Spinal cord (tissue), 10 donors: ENCODE results near the gene LMX1B. TPM values are rescaled to one million over a fixed set of nuclear protein-coding genes. Genes with fewer than 3 reads are reported as not detected.
A peak's percentile ranks its signal among the peaks of the same experiment; 100 is the strongest.

ENCODE experiments used
- DNase-seq, 6 donors: peaks; one replicate each; pipeline versions ENCODE4 v3.0.0 to v3.0.0-alpha.2; 2013 to 2015; ENCODE audit warnings: low spot score in 6 of 6, low read depth in 4 of 6
- H3K27ac ChIP-seq: one replicate; pipeline ENCODE4 v1.5.1; 2013; ENCODE audit warnings: low read depth, low read length, control low read depth
- H3K27me3 ChIP-seq: one replicate; pipeline ENCODE4 v1.6.1; 2013; ENCODE audit warnings: low read length; ENCODE audit not compliant: control insufficient read depth, insufficient read depth
- H3K36me3 ChIP-seq: one replicate; pipeline ENCODE4 v1.6.1; 2013; ENCODE audit warnings: low read length; ENCODE audit not compliant: control insufficient read depth, insufficient read depth
- H3K4me1 ChIP-seq: one replicate; pipeline ENCODE4 v1.6.1; 2013; ENCODE audit warnings: low read length; ENCODE audit not compliant: control insufficient read depth, insufficient read depth
- H3K4me3 ChIP-seq: one replicate; pipeline ENCODE4 v1.5.1; 2013; ENCODE audit warnings: low read depth, low read length, control low read depth
- H3K9me3 ChIP-seq: one replicate; pipeline ENCODE4 v1.6.1; 2013; ENCODE audit warnings: low read length; ENCODE audit not compliant: control insufficient read depth, insufficient read depth
- WGBS: methylation state at CpG from one replicate; pipeline ENCODE4 v1.1.5; 2013; ENCODE audit warnings: missing lambda C conversion rate; ENCODE audit not compliant: insufficient coverage; 5-methylcytosine and 5-hydroxymethylcytosine counted together
- polyA plus RNA-seq, 2 donors: library from polyadenylated mRNA; unstranded; fragments of 120-200 nt; gene quantifications; one replicate each; pipeline ENCODE4 v1.2.1, GENCODE V29; 2013; ENCODE audit not compliant: insufficient read length in 2 of 2
- total RNA-seq, 2 donors: library from RNA; depleted of rRNA in 1 of 2; stranded (reverse); fragments of 120-200 nt in 1 of 2; fragments of >200 nt in 1 of 2; gene quantifications; one replicate each; pipeline versions ENCODE4 v1.2.3 to v1.2.4, GENCODE V29; 2013 to 2014
- donor health status: healthy.

LMX1B gene
- total and polyA plus RNA-seq, 4 donors, result 3.5 to 34.0 (median 17.7) TPM

DNA sequence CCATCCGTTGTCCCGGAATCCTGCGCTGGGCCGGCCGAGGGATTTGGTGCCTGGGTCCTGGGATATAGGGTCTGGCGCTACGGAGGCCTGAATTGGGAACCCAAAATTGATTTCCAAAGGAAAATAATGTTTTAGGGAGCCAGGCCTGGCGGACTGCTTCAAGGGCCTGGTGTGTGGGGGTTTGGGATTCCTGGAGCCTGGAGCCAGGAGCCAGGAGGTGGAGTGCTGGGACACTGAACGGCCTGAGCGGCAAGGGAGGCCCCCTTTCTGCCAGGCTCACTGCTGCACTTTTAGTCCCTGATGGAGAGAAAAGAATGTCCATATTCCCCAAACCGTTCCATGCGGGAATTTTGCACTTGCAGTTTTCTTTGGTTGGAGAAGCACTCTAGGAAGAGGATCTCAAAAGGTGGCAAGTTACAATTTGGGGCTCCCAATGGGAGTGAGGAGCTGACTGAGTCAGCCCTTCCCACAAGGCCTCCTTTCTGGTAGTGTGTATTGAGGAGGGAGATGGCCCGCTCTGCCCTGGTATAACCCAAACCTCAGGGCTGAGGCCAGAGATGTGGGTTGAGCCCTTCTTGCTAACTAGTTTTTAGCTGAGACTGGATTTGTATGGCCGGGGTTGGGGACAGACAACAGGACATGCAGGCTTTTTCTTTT lies 2.2 kb downstream of the LMX1B start:
- peak overlapping the region; percentile 12 for H3K4me3 ChIP-seq
- peak in 1 of 6 donors; percentile 34 for DNase-seq
- H3K27me3 ChIP-seq, result peaks cover 90% of the 10 kb centered on the region
- no peaks in the 10 kb centered on the region for H3K9me3 ChIP-seq
- 10% methylated on average over 12 of the region's 14 CpGs for WGBS
- peaks cover 44% of the 10 kb centered on the region for H3K4me1 ChIP-seq
- H3K36me3 ChIP-seq, result peaks cover 10% of the 10 kb centered on the region
- H3K27ac ChIP-seq, result no peak overlapping the region

DNA sequence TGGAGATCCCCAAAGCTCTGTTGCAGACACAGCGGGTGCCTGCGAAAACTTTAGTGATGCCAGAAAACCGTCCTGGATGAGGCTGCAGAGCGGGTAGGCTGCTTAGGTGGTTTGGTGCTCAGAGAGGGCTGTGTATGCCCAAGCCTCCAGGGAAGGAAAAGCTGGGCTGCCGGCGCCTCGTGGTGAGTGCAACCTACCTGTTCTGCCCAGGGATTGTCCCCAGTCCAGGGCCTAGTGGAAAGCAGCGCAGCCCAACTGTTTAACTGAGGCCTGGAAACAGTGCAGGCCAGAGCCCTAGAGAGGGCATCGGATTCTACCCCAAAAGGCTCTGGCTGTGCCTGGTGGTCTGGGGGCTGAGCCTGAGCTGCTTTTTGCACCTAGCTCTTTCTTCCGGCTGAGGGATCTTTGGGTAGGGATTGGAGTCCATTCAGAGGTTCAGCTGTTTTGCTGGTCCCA lies 2.8 kb downstream of the LMX1B start:
- peaks cover 90% of the 10 kb centered on the region for H3K27me3 ChIP-seq
- no peaks in the 10 kb centered on the region for H3K9me3 ChIP-seq
- no peak overlapping the region for H3K27ac ChIP-seq
- WGBS, result 24% methylated on average over 10 of the region's 10 CpGs
- H3K36me3 ChIP-seq, result peaks cover 10% of the 10 kb centered on the region
- no peak for DNase-seq
- peaks cover 38% of the 10 kb centered on the region for H3K4me1 ChIP-seq
- H3K4me3 ChIP-seq, result peak overlapping the region; percentile 4

DNA sequence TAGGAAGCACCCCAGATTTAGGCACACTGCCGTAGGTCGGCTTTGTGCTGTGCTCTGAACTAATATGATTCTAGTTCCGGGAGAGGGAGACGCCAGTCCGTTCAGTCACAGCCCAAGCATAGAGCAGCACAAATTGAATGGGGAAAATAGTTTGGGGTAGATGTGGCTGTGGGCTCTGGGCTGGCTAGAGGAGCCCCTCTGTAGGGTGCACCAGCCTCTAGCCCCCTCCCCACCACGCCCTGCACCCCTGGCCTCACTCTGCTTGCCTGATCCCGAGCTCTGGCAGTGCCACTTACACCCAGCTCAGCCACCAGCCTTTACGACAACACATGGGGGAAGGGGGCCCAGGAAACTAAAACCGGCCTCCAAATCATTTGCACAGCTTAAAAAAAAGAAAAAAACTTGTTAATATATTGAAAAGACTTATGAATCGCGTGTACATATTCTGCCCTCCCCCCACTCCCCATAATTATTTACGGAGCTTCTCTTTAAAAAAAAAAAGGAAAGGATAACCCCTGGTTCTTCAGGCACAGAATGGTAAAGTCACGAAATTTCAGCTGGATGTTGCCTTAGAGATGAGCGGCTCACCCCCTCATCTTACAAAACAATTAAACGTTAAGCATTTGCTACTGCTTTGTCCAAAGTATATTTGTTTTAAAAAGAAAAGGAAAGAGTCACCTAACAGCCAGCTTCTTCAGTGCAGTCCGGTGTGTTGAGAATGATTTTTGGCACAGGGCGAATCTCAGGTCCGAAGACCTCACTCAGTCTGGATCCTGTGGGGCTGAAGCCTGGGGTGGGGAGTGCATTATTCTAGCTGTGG lies 3.5 kb downstream of the LMX1B start:
- H3K4me1 ChIP-seq, result peaks cover 38% of the 10 kb centered on the region
- 18% methylated on average over 5 of the region's 18 CpGs for WGBS
- H3K27me3 ChIP-seq, result peaks cover 90% of the 10 kb centered on the region
- H3K36me3 ChIP-seq, result peaks cover 10% of the 10 kb centered on the region
- peak overlapping the region; percentile 4 for H3K4me3 ChIP-seq
- no peaks in the 10 kb centered on the region for H3K9me3 ChIP-seq
- no peak overlapping the region for H3K27ac ChIP-seq
- DNase-seq, result peak in 1 of 6 donors; percentile 54

DNA sequence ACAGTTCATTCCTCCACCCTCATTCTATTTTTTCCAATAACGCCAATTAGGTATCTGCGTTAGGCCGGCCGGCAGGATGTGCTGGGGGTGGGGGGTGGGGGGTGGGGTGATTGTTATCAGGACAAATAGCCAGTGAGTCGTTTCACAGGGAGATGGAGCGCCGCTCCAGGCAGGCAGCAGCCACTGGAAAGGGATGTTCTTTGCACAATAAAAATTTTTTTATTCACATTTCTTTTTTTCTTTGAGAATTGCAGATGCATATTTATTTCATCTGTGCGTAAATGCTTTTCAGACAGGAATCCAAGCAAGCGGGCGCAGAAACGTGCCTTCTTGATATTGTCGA lies 4.1 kb downstream of the LMX1B start:
- 0% methylated on average over 1 of the region's 12 CpGs for WGBS
- peaks cover 10% of the 10 kb centered on the region for H3K36me3 ChIP-seq
- peak in 1 of 6 donors; percentile 53 for DNase-seq
- H3K9me3 ChIP-seq, result no peaks in the 10 kb centered on the region
- peaks cover 91% of the 10 kb centered on the region for H3K27me3 ChIP-seq
- H3K4me1 ChIP-seq, result peaks cover 36% of the 10 kb centered on the region
- H3K27ac ChIP-seq, result no peak overlapping the region
- H3K4me3 ChIP-seq, result no peak overlapping the region

DNA sequence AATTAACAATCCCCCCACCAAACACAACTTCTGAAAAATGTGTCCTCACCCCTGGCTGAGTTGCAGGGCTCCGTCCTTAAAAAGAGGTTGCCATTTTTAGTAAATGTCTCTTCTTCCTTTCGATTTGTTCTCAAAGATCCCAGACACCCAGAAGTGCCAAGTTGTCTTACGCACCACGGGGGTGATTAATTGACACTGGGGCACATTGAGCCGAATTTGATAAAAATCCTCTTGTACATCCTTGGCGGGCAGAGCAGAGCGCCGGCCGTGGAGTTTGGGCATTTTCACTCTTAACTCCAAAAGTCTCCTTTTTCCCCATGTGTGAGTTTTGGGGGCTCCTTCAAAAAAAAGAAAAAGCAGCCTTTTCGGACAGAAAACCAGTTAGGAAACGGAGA lies 4.5 kb downstream of the LMX1B start:
- WGBS, result 17% methylated on average over 4 of the region's 11 CpGs
- H3K27ac ChIP-seq, result no peak overlapping the region
- no peaks in the 10 kb centered on the region for H3K9me3 ChIP-seq
- H3K27me3 ChIP-seq, result peaks cover 91% of the 10 kb centered on the region
- peaks cover 10% of the 10 kb centered on the region for H3K36me3 ChIP-seq
- peak in 1 of 6 donors; percentile 55 for DNase-seq
- peaks cover 35% of the 10 kb centered on the region for H3K4me1 ChIP-seq
- no peak overlapping the region for H3K4me3 ChIP-seq

DNA sequence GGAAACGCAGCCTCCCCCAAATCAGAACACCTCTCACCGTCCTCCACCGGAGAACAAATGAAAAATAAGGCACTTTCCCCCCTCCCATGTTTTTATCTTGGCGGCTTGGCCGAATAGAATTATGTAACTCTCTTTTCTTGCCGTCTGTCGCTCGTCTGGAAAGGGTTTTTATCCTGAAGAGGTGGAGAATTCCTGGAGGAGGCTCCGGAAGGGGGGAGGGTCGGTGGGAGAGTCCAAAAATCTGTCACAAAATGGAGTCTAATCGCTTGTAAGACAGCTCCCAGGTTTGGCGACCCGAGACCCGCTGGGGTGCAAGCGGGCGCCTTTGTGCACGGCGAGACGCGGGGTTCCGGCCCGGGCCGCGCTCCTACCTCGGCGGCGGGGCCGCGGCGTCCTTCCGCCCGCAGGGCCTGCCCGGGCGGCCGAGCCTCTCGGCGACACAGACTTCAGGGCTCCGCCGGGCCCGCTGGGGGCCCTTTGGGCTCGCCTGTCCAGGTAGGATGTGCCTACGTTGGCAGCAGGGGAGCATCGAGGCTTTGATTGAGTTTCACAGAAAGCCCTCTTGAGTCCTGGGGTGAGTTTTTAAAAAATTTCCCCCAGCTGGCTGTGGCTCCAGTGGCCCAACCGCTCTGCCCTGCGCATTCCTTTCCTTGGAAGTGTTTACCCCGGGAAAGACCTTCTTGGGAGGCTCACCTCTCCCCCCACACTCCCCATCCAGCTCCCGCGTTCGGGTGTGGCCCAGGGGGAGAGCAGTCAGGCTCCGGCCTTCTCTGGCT lies 5.0 kb downstream of the LMX1B start:
- Histone ChIP-seq H3K4me1 (peaks cover 41% of the 10 kb centered on the region), H3K9me3 (no peaks in the 10 kb centered on the region), H3K4me3 (no peak overlapping the region), H3K36me3 (peaks cover 10% of the 10 kb centered on the region), H3K27me3 (peaks cover 93% of the 10 kb centered on the region), H3K27ac (no peak overlapping the region)
- 7% methylated on average over 46 of the region's 50 CpGs for whole genome bisulfite sequencing
- DNase-seq, result peak in 2 of 6 donors; percentile 42 to 64

DNA sequence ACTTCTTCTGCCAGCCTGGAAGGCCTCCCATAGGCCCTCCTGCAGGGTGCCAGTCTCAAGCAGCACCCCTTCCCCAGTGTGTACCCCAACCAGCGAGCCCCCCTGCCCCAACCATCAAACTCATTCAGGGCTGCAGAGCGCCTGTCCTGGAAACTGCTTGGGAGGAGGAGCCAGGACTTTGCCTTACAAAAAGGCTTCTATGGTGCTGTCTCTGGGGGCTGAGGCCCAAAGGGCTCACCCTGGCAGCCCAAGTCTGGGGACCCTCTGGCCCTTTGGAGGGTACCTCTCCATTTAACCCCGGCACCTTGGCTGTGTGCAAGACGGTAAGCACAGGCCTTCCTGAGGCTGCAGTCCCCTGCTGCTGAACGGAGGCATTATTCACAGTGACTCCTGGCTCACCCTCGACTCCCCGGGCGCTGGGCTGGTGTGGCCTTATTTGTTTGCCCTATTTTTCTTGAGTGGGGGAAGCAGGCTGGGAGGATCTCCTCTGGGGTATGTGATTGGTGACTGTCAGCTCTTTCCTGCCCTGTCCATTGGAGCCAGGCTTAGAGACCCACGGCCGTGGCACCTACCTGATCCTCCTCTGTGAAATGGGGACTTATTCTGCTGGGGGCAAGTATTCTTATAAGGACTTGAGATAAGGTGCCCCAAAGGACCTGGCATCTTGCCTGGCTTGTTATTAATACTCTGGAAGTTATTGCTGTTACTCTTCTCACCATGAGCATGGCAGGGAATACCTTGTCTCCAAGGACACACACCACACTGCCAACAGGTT lies 5.8 kb downstream of the LMX1B start:
- peak in 1 of 6 donors; percentile 51 for DNase-seq
- Histone ChIP-seq H3K27ac (no peak overlapping the region), H3K27me3 (peaks cover 98% of the 10 kb centered on the region), H3K4me1 (peaks cover 46% of the 10 kb centered on the region), H3K4me3 (no peak overlapping the region), H3K9me3 (no peaks in the 10 kb centered on the region), H3K36me3 (peaks cover 10% of the 10 kb centered on the region)
- 8% methylated on average over 10 of the region's 10 CpGs for WGBS

DNA sequence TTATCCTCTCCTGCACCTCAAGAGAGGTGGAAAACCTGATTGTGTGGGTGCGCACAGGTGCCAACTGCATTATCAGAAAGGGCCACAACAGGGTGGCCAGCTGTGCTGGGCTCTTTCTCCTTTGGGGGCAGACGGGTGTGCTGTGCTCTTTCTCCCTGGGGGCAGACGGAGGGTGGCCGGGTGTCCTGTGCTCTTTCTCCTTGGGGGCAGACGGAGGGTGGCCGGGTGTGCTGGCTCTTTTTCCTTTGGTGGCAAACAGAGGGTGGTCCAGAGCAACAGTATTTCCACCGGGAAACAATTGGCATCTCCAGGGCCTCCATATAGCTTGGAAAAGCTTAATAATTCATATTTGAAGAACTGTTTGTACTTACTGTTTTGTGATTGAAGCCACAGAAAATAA lies 6.8 kb downstream of the LMX1B start:
- H3K9me3 ChIP-seq, result no peaks in the 10 kb centered on the region
- WGBS, result 17% methylated on average over 6 of the region's 7 CpGs
- H3K4me1 ChIP-seq, result peaks cover 51% of the 10 kb centered on the region
- peaks cover 100% of the 10 kb centered on the region for H3K27me3 ChIP-seq
- no peak for DNase-seq
- peaks cover 12% of the 10 kb centered on the region for H3K36me3 ChIP-seq
- H3K27ac ChIP-seq, result no peak overlapping the region
- H3K4me3 ChIP-seq, result no peak overlapping the region
